ENCODE data around the gene PFKFB3.

Gene PFKFB3

GRCh38 chr10:6299743-6300105, 97.0 kb downstream of the PFKFB3 start:
- H3K4me3 ChIP-seq (replicated peaks; ENCODE audit: insufficient read depth, low read length), result no peak overlapping the region
- no peak for TF ChIP-seq POLR2AphosphoS5 (IDR thresholded peaks at IDR 0.05; ENCODE audit: low read depth)
- no peak for TF ChIP-seq CTCF (IDR thresholded peaks at IDR 0.05; ENCODE audit: insufficient read depth, low read length)
- TF ChIP-seq REST (IDR thresholded peaks at IDR 0.05; ENCODE audit: insufficient replicate concordance, low read depth), result no peak
- TF ChIP-seq SPI1 (IDR thresholded peaks at IDR 0.05; ENCODE audit: borderline replicate concordance, low read depth), result no peak
- TF ChIP-seq GABPA (IDR thresholded peaks at IDR 0.05; ENCODE audit: low read depth), result no peak
- no peaks in the 10 kb centered on the region for H3K27me3 ChIP-seq (ENCODE audit: insufficient read depth, poor library complexity, severe bottlenecking)
- no peak overlapping the region for H3K27ac ChIP-seq (replicated peaks)
- no peak for DNase-seq (ENCODE audit: low read depth in 1 of 2, low spot score in 1 of 2)

- H3K4me3 ChIP-seq (replicated peaks; ENCODE audit: insufficient read depth, low read length), result no peak overlapping the region
- no peaks in the 10 kb centered on the region for H3K27me3 ChIP-seq (ENCODE audit: insufficient read depth, poor library complexity, severe bottlenecking)
- no peak for TF ChIP-seq GABPA (IDR thresholded peaks at IDR 0.05; ENCODE audit: low read depth)
- TF ChIP-seq POLR2AphosphoS5 (IDR thresholded peaks at IDR 0.05; ENCODE audit: low read depth), result no peak
- no peak for TF ChIP-seq REST (IDR thresholded peaks at IDR 0.05; ENCODE audit: insufficient replicate concordance, low read depth)
- no peak for TF ChIP-seq CTCF (IDR thresholded peaks at IDR 0.05; ENCODE audit: insufficient read depth, low read length)
- no peak for TF ChIP-seq SPI1 (IDR thresholded peaks at IDR 0.05; ENCODE audit: borderline replicate concordance, low read depth)
- no peak overlapping the region for H3K27ac ChIP-seq (replicated peaks)
- peak; percentile 36 to 41 for DNase-seq (ENCODE audit: low read depth in 1 of 2, low spot score in 1 of 2)
These were observed 97.5 kb downstream of the PFKFB3 start for GRCh38 chr10:6300106-6300783.

GRCh38 chr10:6300784-6301460, 98.2 kb downstream of the PFKFB3 start:
- Histone ChIP-seq H3K27me3 (ENCODE audit: insufficient read depth, poor library complexity, severe bottlenecking) (no peaks in the 10 kb centered on the region), H3K27ac (replicated peaks) (no peak overlapping the region), H3K4me3 (replicated peaks; ENCODE audit: insufficient read depth, low read length) (no peak overlapping the region)
- DNase-seq (ENCODE audit: low read depth in 1 of 2, low spot score in 1 of 2), result no peak
- no peak for TF ChIP-seq REST (IDR thresholded peaks at IDR 0.05; ENCODE audit: insufficient replicate concordance, low read depth)
- TF ChIP-seq POLR2AphosphoS5 (IDR thresholded peaks at IDR 0.05; ENCODE audit: low read depth), result no peak
- no peak for TF ChIP-seq CTCF (IDR thresholded peaks at IDR 0.05; ENCODE audit: insufficient read depth, low read length)
- TF ChIP-seq GABPA (IDR thresholded peaks at IDR 0.05; ENCODE audit: low read depth), result no peak
- TF ChIP-seq SPI1 (IDR thresholded peaks at IDR 0.05; ENCODE audit: borderline replicate concordance, low read depth), result no peak

Data from HL-60 (cell line).